H9 (cell line): ENCODE measurements around the gene ABCD3. TPM values are rescaled to one million over a fixed set of nuclear protein-coding genes. Genes with fewer than 3 reads are reported as not detected.

Source experiments
- DNase-seq: peaks from one replicate; pipeline ENCODE4 v3.0.0-alpha.2; 2017
- H2AFZ ChIP-seq: one replicate; pipeline ENCODE4 v1.6.1; 2013; ENCODE audit warnings: mild to moderate bottlenecking, low read length, control low read depth, moderate library complexity
- H2AK5ac ChIP-seq: 2 replicates; pipeline ENCODE4 v1.6.1; 2013; ENCODE audit warnings: low read length, control low read depth, mixed read lengths; ENCODE audit not compliant: insufficient read length
- H2BK120ac ChIP-seq: one replicate; pipeline ENCODE4 v1.6.1; 2013; ENCODE audit warnings: low read depth, mild to moderate bottlenecking, low read length, control low read depth, inconsistent platforms; ENCODE audit not compliant: poor library complexity, severe bottlenecking
- H2BK12ac ChIP-seq: 2 replicates; pipeline ENCODE4 v1.6.1; 2013; ENCODE audit warnings: low read length, control low read depth, mixed read lengths, low read depth; ENCODE audit not compliant: insufficient read length
- H2BK15ac ChIP-seq: 2 replicates; pipeline ENCODE4 v1.6.1; 2013; ENCODE audit warnings: low read depth, low read length, control low read depth
- H2BK20ac ChIP-seq: one replicate; pipeline ENCODE4 v1.6.1; 2013; ENCODE audit warnings: low read depth, mild to moderate bottlenecking, low read length, control low read depth, inconsistent platforms; ENCODE audit not compliant: poor library complexity, severe bottlenecking
- H2BK5ac ChIP-seq: 2 replicates; pipeline ENCODE4 v1.6.1; 2013; ENCODE audit warnings: low read length, control low read depth, mixed read lengths; ENCODE audit not compliant: insufficient read length
- H3K14ac ChIP-seq: 2 replicates; pipeline ENCODE4 v1.6.1; 2013; ENCODE audit warnings: low read length, control low read depth; ENCODE audit not compliant: insufficient read depth
- H3K18ac ChIP-seq: 2 replicates; pipeline ENCODE4 v1.6.1; 2013; ENCODE audit warnings: low read depth, mild to moderate bottlenecking, mixed read lengths, low read length, control low read depth; ENCODE audit not compliant: insufficient read length
- H3K23ac ChIP-seq: 2 replicates; pipeline ENCODE4 v1.6.1; 2013; ENCODE audit warnings: low read length, control low read depth, mixed read lengths, low read depth; ENCODE audit not compliant: insufficient read length
- H3K23me2 ChIP-seq: 2 replicates; pipeline ENCODE4 v1.6.1; 2013; ENCODE audit warnings: low read depth, mild to moderate bottlenecking, mixed read lengths, low read length, control low read depth; ENCODE audit not compliant: insufficient read length, poor library complexity, severe bottlenecking
- H3K27ac ChIP-seq: 2 replicates; pipeline ENCODE4 v1.5.1; 2013; ENCODE audit warnings: low read length, control low read depth, mixed read lengths, low read depth; ENCODE audit not compliant: insufficient read length
- H3K27me3 ChIP-seq: 2 replicates; pipeline ENCODE4 v1.6.1; 2013; ENCODE audit warnings: low read length, control low read depth, inconsistent platforms; ENCODE audit not compliant: insufficient read depth
- H3K4ac ChIP-seq: 2 replicates; pipeline ENCODE4 v1.6.1; 2013; ENCODE audit warnings: low read depth, mild to moderate bottlenecking, control low read depth, inconsistent platforms, low read length, moderate library complexity
- H3K4me1 ChIP-seq: 2 replicates; pipeline ENCODE4 v1.6.1; 2013; ENCODE audit warnings: low read length, control low read depth, inconsistent platforms; ENCODE audit not compliant: insufficient read depth
- H3K4me2 ChIP-seq: 2 replicates; pipeline ENCODE4 v1.6.1; 2013; ENCODE audit warnings: low read length, control low read depth, mixed read lengths; ENCODE audit not compliant: insufficient read length, insufficient read depth
- H3K56ac ChIP-seq: 2 replicates; pipeline ENCODE4 v1.6.1; 2013; ENCODE audit warnings: low read depth, mild to moderate bottlenecking, mixed read lengths, low read length, control low read depth; ENCODE audit not compliant: insufficient read length
- H3K79me1 ChIP-seq: 2 replicates; pipeline ENCODE4 v1.6.1; 2013; ENCODE audit warnings: low read depth, mild to moderate bottlenecking, moderate library complexity, low read length, control low read depth, inconsistent platforms; ENCODE audit not compliant: insufficient read depth, poor library complexity, severe bottlenecking
- H3K79me2 ChIP-seq: 2 replicates; pipeline ENCODE4 v1.6.1; 2013; ENCODE audit warnings: low read length, control low read depth, inconsistent platforms; ENCODE audit not compliant: insufficient read depth
- H3K9ac ChIP-seq: 2 replicates; pipeline ENCODE4 v1.6.1; 2013; ENCODE audit warnings: low read length, control low read depth, mixed read lengths; ENCODE audit not compliant: insufficient read length; ENCODE audit errors: extremely low read depth
- H3K9me3 ChIP-seq: one replicate; pipeline ENCODE4 v1.6.1; 2013; ENCODE audit warnings: low read depth, low read length, inconsistent platforms; ENCODE audit not compliant: control insufficient read depth
- H3T11ph ChIP-seq: one replicate; pipeline ENCODE4 v1.6.1; 2013; ENCODE audit warnings: mild to moderate bottlenecking, low read length, control low read depth, inconsistent platforms
- H4K20me1 ChIP-seq: one replicate; pipeline ENCODE4 v1.6.1; 2013; ENCODE audit not compliant: control insufficient read depth, insufficient read length, insufficient read depth
- H4K5ac ChIP-seq: 2 replicates; pipeline ENCODE4 v1.6.1; 2013; ENCODE audit warnings: low read depth, mild to moderate bottlenecking, mixed read lengths, low read length, control low read depth; ENCODE audit not compliant: insufficient read length
- H4K8ac ChIP-seq: replicated peaks from 2 replicates; pipeline ENCODE4 v1.6.1; 2013; ENCODE audit warnings: low read length, control low read depth, mixed read lengths, low read depth; ENCODE audit not compliant: insufficient read length
- H4K91ac ChIP-seq: 2 replicates; pipeline ENCODE4 v1.6.1; 2013; ENCODE audit warnings: low read depth, mild to moderate bottlenecking, moderate library complexity, mixed read lengths, low read length, control low read depth; ENCODE audit not compliant: insufficient read length
- H3K27ac Mint-ChIP-seq, 3 experiments: 2 replicates in 2 of 3; 3 replicates in 1 of 3; pipeline ENCODE4 v1.8.0; 2020 to 2021; ENCODE audit warnings: mixed read lengths in 3 of 3, mild to moderate bottlenecking in 1 of 3, moderate library complexity in 1 of 3
- H3K27me3 Mint-ChIP-seq: 2 replicates; pipeline ENCODE4 v1.8.0; 2021; ENCODE audit warnings: low read depth, mild to moderate bottlenecking, moderate library complexity, mixed read lengths
- H3K36me3 Mint-ChIP-seq, 3 experiments: 2 replicates in 2 of 3; 3 replicates in 1 of 3; pipeline ENCODE4 v1.8.0; 2020 to 2021; ENCODE audit warnings: low read depth in 3 of 3, mixed read lengths in 3 of 3; ENCODE audit not compliant: insufficient read depth in 1 of 3
- H3K4me1 Mint-ChIP-seq, 2 experiments: 2 replicates each; pipeline ENCODE4 v1.8.0; 2020; ENCODE audit warnings: mixed read lengths in 2 of 2
- H3K4me3 Mint-ChIP-seq, 2 experiments: 2 replicates in 1 of 2; 3 replicates in 1 of 2; pipeline ENCODE4 v1.8.0; 2020 to 2021; ENCODE audit warnings: mild to moderate bottlenecking in 2 of 2, mixed read lengths in 2 of 2, moderate library complexity in 1 of 2
- H3K9me3 Mint-ChIP-seq, 2 experiments: 2 replicates in 1 of 2; 3 replicates in 1 of 2; pipeline ENCODE4 v1.8.0; 2020; ENCODE audit warnings: mild to moderate bottlenecking in 2 of 2, mixed read lengths in 2 of 2, moderate library complexity in 1 of 2
- CTCF ChIP-seq: fragments of 200-600 bp; sonication (generic); conservative IDR thresholded peaks from 3 replicates; pipeline ENCODE4 v1.8.0; 2021; ENCODE audit warnings: antibody characterized with exemption, mild to moderate bottlenecking
- WGBS: extraction: QIAGEN DNeasy Blood & Tissue Kit; methylation state at CpG from one replicate; pipeline ENCODE4 v1.1.7; 2013; ENCODE audit warnings: missing lambda C conversion rate, low lambda C conversion rate, mixed read lengths; ENCODE audit not compliant: insufficient read length; ENCODE audit errors: extremely low coverage; 5-methylcytosine and 5-hydroxymethylcytosine counted together
- total RNA-seq: library from RNA; stranded (reverse); gene quantifications from 2 replicates; pipeline ENCODE4 v1.2.1, GENCODE V29; 2021

ABCD3 gene
- total RNA-seq, 1 experiment from 2014 or later: 32.0 TPM

- Mint-ChIP-seq H3K27me3 (no peaks in the 10 kb centered on the region), H3K27ac (no peak overlapping the region), H3K36me3 (no peaks in the 10 kb centered on the region), H3K4me3 (no peak overlapping the region), H3K9me3 (no peaks in the 10 kb centered on the region; a peak in 1 of 5 replicates), H3K4me1 (peaks cover 1 to 2% of the 10 kb centered on the region in 2 experiments)
- Histone ChIP-seq H3K79me1 (no peaks in the 10 kb centered on the region), H3K27me3 (no peaks in the 10 kb centered on the region), H2AK5ac (no peak overlapping the region), H3K27ac (no peak overlapping the region), H3K18ac (no peak overlapping the region), H3K14ac (no peak overlapping the region), H2BK15ac (no peak overlapping the region), H3K56ac (no peak overlapping the region), H2BK120ac (no peak overlapping the region), H4K5ac (no peak overlapping the region), H4K20me1 (no peaks in the 10 kb centered on the region), H3K9me3 (no peaks in the 10 kb centered on the region), H2BK5ac (no peak overlapping the region), H4K91ac (no peak overlapping the region), H3T11ph (no peak overlapping the region), H3K4me2 (no peak overlapping the region), H3K23me2 (no peaks in the 10 kb centered on the region), H3K79me2 (no peaks in the 10 kb centered on the region), H2BK12ac (no peak overlapping the region), H3K9ac (no peak overlapping the region), H3K4me1 (no peaks in the 10 kb centered on the region; the same call in 1 of the 2 replicates), H3K4ac (no peak overlapping the region), H2AFZ (no peak overlapping the region), H2BK20ac (no peak overlapping the region), H4K8ac (no peak overlapping the region), H3K23ac (no peak overlapping the region)
- no peak for DNase-seq
- WGBS: no CpG with 5 or more reads among the region's 4 CpGs
- no peak for TF ChIP-seq CTCF
Measured at GRCh38 chr1:94401206-94401605, 17.0 kb upstream of the ABCD3 start.
